Kidney (tissue), 14 donors: ENCODE results near the gene EIF4G3. TPM values are rescaled to one million over a fixed set of nuclear protein-coding genes. Genes with fewer than 3 reads are reported as not detected.

Experiments used
- DNase-seq, 5 donors: peaks; one replicate each; pipeline ENCODE4 v3.0.0-alpha.2; 2013 to 2020
- FAIRE-seq: peaks from 2 replicates; lab custom pipeline; 2012; peaks lifted over from hg19 to GRCh38; lab: Jason Lieb, UNC
- H3K27ac ChIP-seq, 2 donors: one replicate each; pipeline ENCODE4 v1.7.0; 2013; ENCODE audit warnings: low read depth in 2 of 2, low read length in 2 of 2, inconsistent platforms in 1 of 2
- H3K27me3 ChIP-seq: one replicate; pipeline ENCODE4 v1.7.1; 2013; ENCODE audit warnings: low read length, inconsistent platforms; ENCODE audit not compliant: control insufficient read depth, insufficient read depth
- H3K36me3 ChIP-seq, 3 donors: one replicate each; pipeline versions ENCODE4 v1.7.0 to v1.7.1; 2013; ENCODE audit warnings: low read length in 3 of 3, control low read depth in 1 of 3, inconsistent platforms in 1 of 3; ENCODE audit not compliant: insufficient read depth in 3 of 3, control insufficient read depth in 2 of 3
- H3K4me1 ChIP-seq, 3 donors: one replicate each; pipeline versions ENCODE4 v1.7.0 to v1.7.1; 2013; ENCODE audit warnings: low read length in 3 of 3, inconsistent platforms in 1 of 3, low read depth in 1 of 3; ENCODE audit not compliant: control insufficient read depth in 2 of 3, insufficient read depth in 2 of 3
- H3K4me3 ChIP-seq, 3 donors: one replicate each; pipeline versions ENCODE4 v1.7.0 to v1.8.1; 2013; ENCODE audit warnings: low read length in 3 of 3, control low read depth in 1 of 3, inconsistent platforms in 1 of 3
- H3K9ac ChIP-seq, 3 donors: one replicate each; pipeline versions ENCODE4 v1.7.0 to v1.7.1; 2013; ENCODE audit warnings: low read length in 3 of 3, control low read depth in 1 of 3, inconsistent platforms in 1 of 3
- H3K9me3 ChIP-seq, 3 donors: one replicate each; pipeline versions ENCODE4 v1.7.0 to v1.7.1; 2013; ENCODE audit warnings: low read length in 3 of 3, control low read depth in 1 of 3, inconsistent platforms in 1 of 3; ENCODE audit not compliant: control insufficient read depth in 2 of 3, insufficient read depth in 1 of 3
- intact Hi-C: fragments of 100-400 bp; cut with DNase I; formaldehyde crosslinking; loops from one replicate; pipeline ENCODE4 v1.11.1; 2022
- polyA plus RNA-seq: library from polyadenylated mRNA; stranded (reverse); fragments of 350-450 nt; fragmentation: Illumina TruSeq; extraction: RNeasy Lipid Tissue Mini Kit (QIAGEN cat#74804); gene quantifications from one replicate; pipeline ENCODE4 v1.2.3, GENCODE V29; 2014; ENCODE audit warnings: low read depth, low replicate concordance; ENCODE audit not compliant: insufficient read depth
- total RNA-seq: library from RNA; stranded (reverse); fragmentation: NEBNext Ultra II Directional; extraction: Animal tissue kit (Norgen Biotek cat#: 25700); gene quantifications from one replicate; pipeline ENCODE4 v1.2.1, GENCODE V29; 2021
- TF ChIP-seq, protein P1 (sequence below): IDR thresholded peaks from 3 replicates; pipeline ENCODE4 v1.5.1; 2012; ENCODE audit warnings: mild to moderate bottlenecking, moderate library complexity, borderline replicate concordance; ENCODE audit not compliant: insufficient read depth; ENCODE audit errors: extremely low read depth
- donor health status: control.
- donor health status: control.
- donor health status: control.
- donor health status: control.
- donor health status: control.
- donor health status: DM: yes; HTN: yes; CAD: no.
- donor health status: Normal renal cell carcinoma (clear cell type).

The EIF4G3 gene
- total and polyA plus RNA-seq, 2 donors from 2014 or later = 14.8 to 61.6 TPM

DNA sequence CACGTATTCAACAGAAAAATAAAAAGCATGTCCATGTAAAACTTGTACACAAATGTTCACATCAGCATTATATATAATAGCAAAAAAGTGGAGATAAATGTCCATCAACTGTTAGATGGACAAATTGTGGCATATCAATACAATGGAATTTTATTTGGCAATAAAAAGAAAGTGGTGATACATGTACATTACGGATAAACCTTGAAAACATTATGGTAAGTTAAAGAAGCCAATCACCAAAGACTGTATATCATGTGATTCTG lies 76.9 kb downstream of the EIF4G3 start:
- FAIRE-seq = no peak

DNA sequence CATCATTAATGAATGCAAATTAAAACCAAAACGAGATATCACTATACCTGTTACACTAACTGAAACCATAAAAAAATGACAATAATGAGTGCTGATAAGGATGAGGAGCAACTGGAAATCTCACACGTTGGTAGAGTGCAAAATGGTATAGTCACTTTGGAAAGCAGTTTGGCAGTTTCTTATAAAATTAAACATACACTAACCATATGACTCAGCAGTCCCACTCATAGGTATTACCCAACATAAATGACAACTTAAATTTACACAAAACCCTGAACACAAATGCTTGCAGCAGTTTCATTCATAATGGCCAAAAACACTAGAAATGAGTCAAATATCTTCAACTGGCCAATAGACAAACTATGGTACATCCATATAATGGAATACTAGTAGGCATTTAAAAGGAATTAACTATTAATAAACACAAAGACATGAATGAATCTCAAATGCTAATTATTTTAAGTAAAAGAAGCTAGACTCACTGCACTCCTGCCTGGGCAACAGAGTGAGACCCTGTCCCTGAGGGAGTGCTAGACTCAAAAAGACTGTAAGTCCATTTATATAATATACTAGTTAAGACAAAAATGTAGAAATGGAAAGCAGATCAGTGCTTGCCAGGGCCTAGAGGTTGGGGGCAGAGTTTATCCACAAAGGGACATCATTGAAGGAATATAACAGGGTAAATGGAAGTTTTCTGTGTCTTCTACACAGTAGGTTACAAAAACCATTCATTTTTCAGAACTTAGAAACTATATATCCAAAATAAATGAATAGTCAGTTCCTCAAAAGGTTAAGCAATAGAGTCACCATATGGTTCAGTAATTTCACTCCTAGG lies 77.4 kb downstream of the EIF4G3 start:
- H3K27ac ChIP-seq = no peak overlapping the region
- H3K36me3 ChIP-seq = no peaks in the 10 kb centered on the region
- intact Hi-C loops = no loop called here
- H3K9ac ChIP-seq = no peak overlapping the region
- no peak overlapping the region for H3K4me3 ChIP-seq
- H3K27me3 ChIP-seq = no peaks in the 10 kb centered on the region
- H3K4me1 ChIP-seq = no peaks in the 10 kb centered on the region
- FAIRE-seq (no peak), DNase-seq (no peak)
- H3K9me3 ChIP-seq = no peaks in the 10 kb centered on the region
- TF ChIP-seq, protein P1, sequence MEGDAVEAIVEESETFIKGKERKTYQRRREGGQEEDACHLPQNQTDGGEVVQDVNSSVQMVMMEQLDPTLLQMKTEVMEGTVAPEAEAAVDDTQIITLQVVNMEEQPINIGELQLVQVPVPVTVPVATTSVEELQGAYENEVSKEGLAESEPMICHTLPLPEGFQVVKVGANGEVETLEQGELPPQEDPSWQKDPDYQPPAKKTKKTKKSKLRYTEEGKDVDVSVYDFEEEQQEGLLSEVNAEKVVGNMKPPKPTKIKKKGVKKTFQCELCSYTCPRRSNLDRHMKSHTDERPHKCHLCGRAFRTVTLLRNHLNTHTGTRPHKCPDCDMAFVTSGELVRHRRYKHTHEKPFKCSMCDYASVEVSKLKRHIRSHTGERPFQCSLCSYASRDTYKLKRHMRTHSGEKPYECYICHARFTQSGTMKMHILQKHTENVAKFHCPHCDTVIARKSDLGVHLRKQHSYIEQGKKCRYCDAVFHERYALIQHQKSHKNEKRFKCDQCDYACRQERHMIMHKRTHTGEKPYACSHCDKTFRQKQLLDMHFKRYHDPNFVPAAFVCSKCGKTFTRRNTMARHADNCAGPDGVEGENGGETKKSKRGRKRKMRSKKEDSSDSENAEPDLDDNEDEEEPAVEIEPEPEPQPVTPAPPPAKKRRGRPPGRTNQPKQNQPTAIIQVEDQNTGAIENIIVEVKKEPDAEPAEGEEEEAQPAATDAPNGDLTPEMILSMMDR = no peak

More for the DNA sequence above, 76.9 kb downstream of the EIF4G3 start:
- H3K36me3 ChIP-seq = peaks cover 0 to under 1% (median 0%) of the 10 kb centered on the region in 3 donors
- intact Hi-C loops = no loop called here
- H3K4me1 ChIP-seq = no peaks in the 10 kb centered on the region
- no peaks in the 10 kb centered on the region for H3K27me3 ChIP-seq
- H3K9ac ChIP-seq = no peak overlapping the region
- H3K9me3 ChIP-seq = no peaks in the 10 kb centered on the region
- no peak overlapping the region for H3K4me3 ChIP-seq
- H3K27ac ChIP-seq = no peak overlapping the region
- TF ChIP-seq, protein P1 = no peak
- DNase-seq = no peak

DNA sequence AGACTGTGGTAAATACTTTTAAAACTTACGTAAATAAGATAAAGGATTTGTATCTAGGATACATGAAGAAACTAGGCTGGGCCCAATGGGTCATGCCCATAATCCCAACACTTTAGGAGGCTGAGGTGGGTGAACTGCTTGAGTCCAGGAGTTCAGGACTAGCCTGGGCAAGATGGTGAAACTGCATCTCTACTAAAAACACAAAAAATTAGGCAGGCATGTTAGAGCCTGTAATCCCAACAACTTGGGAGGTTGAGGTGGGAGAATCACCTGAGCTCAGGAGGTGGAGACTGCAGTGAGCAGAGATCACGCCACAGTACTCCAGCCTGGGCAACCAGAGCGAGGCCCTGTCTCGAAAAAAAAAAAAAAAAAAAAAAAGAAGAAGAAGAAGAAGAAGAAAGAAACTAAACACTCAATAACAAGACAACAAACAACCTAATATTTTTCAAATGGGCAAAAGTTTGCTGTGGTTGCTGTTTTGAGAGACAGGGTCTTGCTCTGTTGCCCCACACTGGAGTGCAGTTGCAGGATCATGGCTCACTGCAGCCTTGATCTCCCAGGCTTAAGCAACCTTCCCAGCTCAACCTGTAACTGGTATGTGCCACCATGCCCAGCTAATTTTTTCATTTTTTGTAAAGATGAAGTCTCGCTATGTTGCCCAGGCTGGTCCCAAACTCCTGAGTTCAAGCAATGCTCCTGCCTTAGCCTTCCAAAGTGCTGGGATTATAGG lies 78.3 kb downstream of the EIF4G3 start:
- H3K4me3 ChIP-seq = no peak overlapping the region
- TF ChIP-seq, protein P1 = no peak
- H3K27ac ChIP-seq = no peak overlapping the region
- H3K9ac ChIP-seq = no peak overlapping the region
- FAIRE-seq (no peak), DNase-seq (no peak)
- intact Hi-C loops = no loop called here
- no peaks in the 10 kb centered on the region for H3K36me3 ChIP-seq
- no peaks in the 10 kb centered on the region for H3K27me3 ChIP-seq
- H3K4me1 ChIP-seq = no peaks in the 10 kb centered on the region
- H3K9me3 ChIP-seq = no peaks in the 10 kb centered on the region
